SK-N-SH (cell line): ENCODE results near the gene OGFR. TPM values are rescaled to one million over a fixed set of nuclear protein-coding genes. Genes with fewer than 3 reads are reported as not detected.

Experiments used
- CTCF ChIA-PET: fragments of 300-600, 350-600 bp; formaldehyde crosslinking; extraction: SDS; loops from one replicate; lab custom pipeline; 2021; lab: Yijun Ruan, JAX
- POLR2A ChIA-PET: fragments of 350-600 bp; sonication (Branson Sonifier 250); formaldehyde crosslinking; extraction: SDS; loops from one replicate; lab custom pipeline; 2020; ENCODE audit warnings: antibody characterized with exemption, inconsistent platforms; lab: Yijun Ruan, JAX
- DNase-seq: peaks from one replicate; pipeline ENCODE4 v3.0.0; 2012
- H2AFZ ChIP-seq: fragments of 200-600 bp; sonication (generic); 2 replicates; pipeline ENCODE4 v1.8.1; 2016; ENCODE audit warnings: antibody characterized with exemption, mild to moderate bottlenecking, low read depth
- H3F3A ChIP-seq: fragments of 200-600 bp; sonication (generic); replicated peaks from 2 replicates; pipeline ENCODE3; 2016; ENCODE audit warnings: antibody characterized with exemption, mild to moderate bottlenecking; ENCODE audit not compliant: insufficient read depth
- H3K27ac ChIP-seq, 2 experiments: fragments of 200-500 bp in 1 of 2; fragments of 200-600 bp in 1 of 2; sonication (Bioruptor generic) in 1 of 2; sonication (generic), shearing (Covaris generic) in 1 of 2; 2 replicates each; pipeline versions ENCODE4 v1.5.1 to v1.6.1; 2014 to 2016; ENCODE audit warnings: low read depth in 2 of 2, inconsistent platforms in 1 of 2, low read length in 1 of 2, mild to moderate bottlenecking in 1 of 2, mixed read lengths in 1 of 2
- H3K27me3 ChIP-seq: fragments of 200-600 bp; sonication (generic), shearing (Covaris generic); 2 replicates; pipeline ENCODE4 v1.6.1; 2016; ENCODE audit warnings: mixed run types; ENCODE audit not compliant: insufficient read depth
- H3K36me3 ChIP-seq, 2 experiments: fragments of 200-500 bp in 1 of 2; fragments of 200-600 bp in 1 of 2; sonication (Bioruptor generic) in 1 of 2; sonication (generic) in 1 of 2; replicated peaks in 1 of 2; 2 replicates each; pipeline versions ENCODE3 to v1.5.1; 2014 to 2016; ENCODE audit warnings: low read length in 1 of 2, mild to moderate bottlenecking in 1 of 2; ENCODE audit not compliant: insufficient read depth in 2 of 2, control insufficient read depth in 1 of 2
- H3K4me1 ChIP-seq, 2 experiments: fragments of 200-500 bp in 1 of 2; fragments of 200-600 bp in 1 of 2; sonication (Bioruptor generic) in 1 of 2; sonication (generic), shearing (Covaris generic) in 1 of 2; 2 replicates each; pipeline versions ENCODE4 v1.5.1 to v1.6.1; 2014 to 2016; ENCODE audit warnings: low read depth in 1 of 2, low read length in 1 of 2, mixed run types in 1 of 2; ENCODE audit not compliant: insufficient read depth in 2 of 2, control insufficient read depth in 1 of 2
- H3K4me2 ChIP-seq: fragments of 200-600 bp; sonication (generic), shearing (Covaris generic); 2 replicates; pipeline ENCODE4 v1.6.1; 2017; ENCODE audit warnings: mixed run types
- H3K4me3 ChIP-seq, 2 experiments: fragments of 200-500 bp in 1 of 2; fragments of 200-600 bp in 1 of 2; sonication (Bioruptor generic) in 1 of 2; sonication (generic), shearing (Covaris generic) in 1 of 2; 2 replicates each; pipeline versions ENCODE4 v1.5.1 to v1.8.1; 2014 to 2016; ENCODE audit warnings: low read depth in 2 of 2, inconsistent platforms in 1 of 2, low read length in 1 of 2, mild to moderate bottlenecking in 1 of 2, mixed read lengths in 1 of 2, moderate library complexity in 1 of 2
- H3K79me2 ChIP-seq: fragments of 200-600 bp; sonication (generic); 2 replicates; pipeline ENCODE4 v1.8.1; 2017; ENCODE audit warnings: mild to moderate bottlenecking; ENCODE audit not compliant: insufficient read depth
- H3K9ac ChIP-seq: fragments of 200-600 bp; sonication (generic); 2 replicates; pipeline ENCODE4 v1.6.1; 2017; ENCODE audit warnings: mixed run types
- H3K9me2 ChIP-seq: fragments of 200-600 bp; sonication (generic); 2 replicates; pipeline ENCODE4 v1.6.1; 2017; ENCODE audit warnings: mixed run types
- H3K9me3 ChIP-seq: fragments of 200-600 bp; sonication (generic); 2 replicates; pipeline ENCODE4 v1.6.1; 2017; ENCODE audit warnings: mixed run types, mild to moderate bottlenecking, moderate library complexity
- H4K20me1 ChIP-seq: fragments of 200-600 bp; sonication (generic); 2 replicates; pipeline ENCODE4 v1.6.1; 2017; ENCODE audit warnings: mild to moderate bottlenecking, mixed run types; ENCODE audit not compliant: insufficient read depth
- CTCF ChIP-seq: fragments of 200-600 bp; sonication (generic); IDR thresholded peaks from 2 replicates; pipeline ENCODE4 v1.6.1; 2017; ENCODE audit warnings: antibody characterized with exemption, mild to moderate bottlenecking, moderate library complexity
- FOSL2 ChIP-seq: IDR thresholded peaks from 2 replicates; pipeline ENCODE4 v1.4.0; 2012; ENCODE audit warnings: low read depth, mild to moderate bottlenecking, moderate library complexity, borderline replicate concordance
- MAX ChIP-seq: IDR thresholded peaks from 2 replicates; pipeline ENCODE4 v1.4.0; 2012; ENCODE audit warnings: low read depth
- MXI1 ChIP-seq: IDR thresholded peaks from 2 replicates; pipeline ENCODE4 v1.6.1; 2012; ENCODE audit warnings: mild to moderate bottlenecking, low read depth, low read length, improper control_type of control experiment
- POLR2AphosphoS5 ChIP-seq: IDR thresholded peaks from 2 replicates; pipeline ENCODE4 v1.6.1; 2012; ENCODE audit warnings: low read depth, low read length
- RAD21 ChIP-seq: IDR thresholded peaks from 2 replicates; pipeline ENCODE4 v1.6.1; 2012; ENCODE audit warnings: mild to moderate bottlenecking, low read length
- REST ChIP-seq: IDR thresholded peaks from 2 replicates; pipeline ENCODE4 v1.6.1; 2012; ENCODE audit warnings: mild to moderate bottlenecking, low read depth, low read length, moderate library complexity
- SMC3 ChIP-seq: IDR thresholded peaks from 2 replicates; pipeline ENCODE4 v1.6.1; 2012; ENCODE audit warnings: low read depth, low read length, improper control_type of control experiment
- WGBS: methylation state at CpG from one replicate; pipeline ENCODE4 v1.1.6; 2017; ENCODE audit warnings: low lambda C conversion rate; 5-methylcytosine and 5-hydroxymethylcytosine counted together
- polyA plus RNA-seq, 3 experiments: library from polyadenylated mRNA; depleted of rRNA; stranded (reverse); fragments of >200 nt; gene quantifications; 2 replicates each; pipeline ENCODE4 v1.2.3, GENCODE V29; 2012

OGFR gene
- polyA plus RNA-seq, 1 of the 3 experiments (the other 2 are of a cell fraction) = 60.8 TPM

GRCh38 chr20:62860391-62860923, 55.8 kb downstream of the OGFR start:
- peak overlapping the region; percentile 63 to 68 for H3K4me3 ChIP-seq
- peaks cover 1 to 17% of the 10 kb centered on the region in 2 experiments for H3K36me3 ChIP-seq
- H3K4me2 ChIP-seq = peak overlapping the region; percentile 94
- peaks cover 10 to 16% of the 10 kb centered on the region in 2 experiments; a peak in 3 of 4 replicates for H3K4me1 ChIP-seq
- no peaks in the 10 kb centered on the region for H3K9me2 ChIP-seq
- no peak overlapping the region for H2AFZ ChIP-seq
- no peaks in the 10 kb centered on the region for H3K9me3 ChIP-seq
- H4K20me1 ChIP-seq = peaks cover 21% of the 10 kb centered on the region
- WGBS = 15% methylated on average over 7 of the region's 24 CpGs
- DNase-seq = no peak
- ChIA-PET POLR2A (no interaction called here), CTCF (interaction anchor here (0.8 to 4.9 kb wide), 6 partner anchors 13 to 53 kb away, joined by 3 to 24 read pairs (median 5); no protein-coding TSS in a partner anchor)
- H3F3A ChIP-seq = peaks cover 3% of the 10 kb centered on the region
- peaks cover 48% of the 10 kb centered on the region for H3K79me2 ChIP-seq
- peak overlapping the region; percentile 59 for H3K9ac ChIP-seq
- H3K27me3 ChIP-seq = no peaks in the 10 kb centered on the region
- TF ChIP-seq CTCF (peak; percentile 15; the same call in 1 of the 2 replicates), FOSL2 (no peak), REST (no peak), RAD21 (peak; percentile 40), SMC3 (0 out of 2 replicates have a peak, but pooled peaks have one; percentile 14), MAX (0 out of 2 replicates have a peak, but pooled peaks have one; percentile 52), MXI1 (peak; percentile 34; the same call in 1 of the 2 replicates), POLR2AphosphoS5 (no peak)
- H3K27ac ChIP-seq = no peak overlapping the region
